ENCODE results near the gene SETD1A.

Gene SETD1A

DNA sequence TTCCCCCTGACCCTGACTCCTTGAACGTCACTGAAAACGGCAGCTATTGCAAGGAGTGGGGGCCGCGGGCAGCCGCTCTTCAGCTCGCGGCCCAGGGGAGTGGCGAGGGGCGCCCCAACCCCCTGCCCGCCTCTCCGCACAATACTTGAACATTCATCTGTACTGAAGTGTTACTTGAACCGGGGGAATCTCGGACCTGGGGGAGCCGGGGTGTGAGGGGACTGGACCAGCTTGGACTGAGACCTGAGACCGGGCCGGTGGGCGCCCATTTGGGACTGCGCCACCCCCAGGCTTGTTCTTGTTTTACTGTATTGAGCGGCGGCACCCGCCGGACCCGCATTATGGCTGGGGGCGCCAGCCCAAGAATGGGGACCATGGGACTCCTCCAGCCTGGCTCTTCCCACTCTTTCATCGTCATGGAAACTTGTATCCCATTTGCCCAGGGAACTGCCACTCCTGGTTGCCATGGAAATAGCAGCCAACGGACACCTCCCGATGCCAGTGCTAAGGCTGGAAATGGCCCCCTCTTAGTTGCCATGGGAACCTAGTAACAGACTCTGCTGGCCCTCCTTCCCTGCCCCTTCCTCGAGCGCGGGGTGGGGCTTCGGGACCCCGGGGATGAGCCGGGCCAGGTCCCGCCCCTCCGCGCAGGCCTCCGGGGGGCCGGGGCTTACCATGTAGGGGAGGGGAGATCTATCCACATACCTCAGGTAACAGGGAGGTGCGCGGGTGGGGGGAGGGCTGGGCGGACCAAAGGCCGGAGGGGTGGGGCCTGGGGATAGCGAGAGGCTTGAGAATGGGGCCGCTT, 9.5 kb upstream of the SETD1A start:
- peak overlapping the region; percentile 64 for H2AFZ ChIP-seq (ENCODE audit: low read length, unreplicated experiment)
- peaks cover 13% of the 10 kb centered on the region for H3K4me1 ChIP-seq (ENCODE audit: control insufficient read depth, insufficient read depth, low read length, unreplicated experiment)

DNA sequence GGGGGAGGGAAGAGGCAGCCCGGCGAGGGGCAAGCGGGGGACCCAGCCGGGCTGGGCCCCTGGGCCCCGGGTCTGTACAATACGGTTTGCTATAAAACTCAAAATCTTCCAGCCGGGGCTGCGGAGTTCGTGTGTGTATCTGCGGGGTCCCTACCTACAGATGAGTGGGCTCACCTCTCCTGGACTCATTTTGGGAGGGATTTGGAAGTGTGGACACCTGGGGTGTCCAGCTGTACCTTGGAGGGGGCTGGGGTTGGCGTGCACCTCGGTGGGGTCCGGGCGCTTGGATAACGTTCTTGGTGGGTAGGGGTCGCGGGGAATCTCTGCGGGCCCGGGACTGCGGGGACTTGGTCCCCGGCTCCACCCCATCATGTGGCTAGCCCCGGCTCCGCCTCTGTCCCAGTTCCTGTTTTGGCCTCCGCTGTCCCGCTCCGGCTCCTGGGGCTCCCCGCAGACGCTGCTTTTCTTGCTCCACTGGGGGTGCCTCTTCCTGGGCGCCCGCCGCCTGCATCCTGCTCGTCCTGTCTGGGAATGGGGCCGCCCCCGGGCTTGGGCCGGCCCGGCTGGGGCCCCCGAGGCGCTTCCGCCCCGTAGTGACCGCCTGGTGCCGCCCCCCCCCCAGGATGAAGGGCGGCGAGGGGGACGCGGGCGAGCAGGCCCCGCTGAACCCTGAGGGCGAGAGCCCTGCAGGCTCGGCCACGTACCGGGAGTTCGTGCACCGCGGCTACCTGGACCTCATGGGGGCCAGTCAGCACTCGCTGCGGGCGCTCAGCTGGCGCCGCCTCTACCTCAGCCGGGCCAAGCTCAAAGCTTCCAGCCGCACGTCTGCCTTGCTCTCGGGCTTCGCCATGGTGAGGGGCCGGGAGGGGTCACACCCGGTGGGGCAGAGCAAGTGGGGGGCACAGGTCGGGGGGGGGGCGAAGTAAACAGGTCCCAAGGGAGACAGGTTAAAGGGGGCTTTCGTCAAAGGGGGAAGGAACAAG, 8.6 kb upstream of the SETD1A start, which contains the start of gene ORAI3:
Gene ORAI3, plus strand, starts transcription at position 402 of the 983 bp plus-strand sequence. Its CDS starts 222 bp downstream, at position 624.
- peaks cover 7% of the 10 kb centered on the region; the same call in 1 of the 2 replicates for H3K36me3 ChIP-seq (ENCODE audit: insufficient read depth, low read length)
- H3K79me2 ChIP-seq (ENCODE audit: control insufficient read depth, insufficient read depth, low read length, unreplicated experiment): peaks cover 16% of the 10 kb centered on the region
- H2AFZ ChIP-seq (ENCODE audit: low read length, unreplicated experiment): peak within 1 kb of the TSS; percentile 64
- H3K4me3 ChIP-seq (ENCODE audit: low read depth, low read length): peak within 1 kb of the TSS; percentile 93
- H3K27ac ChIP-seq (ENCODE audit: low read depth, low read length): peak within 1 kb of the TSS; percentile 71
- H3K4me1 ChIP-seq (ENCODE audit: control insufficient read depth, insufficient read depth, low read length, unreplicated experiment): peaks cover 22% of the 10 kb centered on the region
- no peaks in the 10 kb centered on the region for H3K27me3 ChIP-seq (ENCODE audit: insufficient read depth, low read length)

More for the DNA sequence above, 9.5 kb upstream of the SETD1A start:
- H3K79me2 ChIP-seq (ENCODE audit: control insufficient read depth, insufficient read depth, low read length, unreplicated experiment): peaks cover 16% of the 10 kb centered on the region
- no peaks in the 10 kb centered on the region for H3K27me3 ChIP-seq (ENCODE audit: insufficient read depth, low read length)
- H3K4me3 ChIP-seq (ENCODE audit: low read depth, low read length): peak overlapping the region; percentile 93
- peaks cover 7% of the 10 kb centered on the region; the same call in 1 of the 2 replicates for H3K36me3 ChIP-seq (ENCODE audit: insufficient read depth, low read length)
- peak overlapping the region; percentile 71 for H3K27ac ChIP-seq (ENCODE audit: low read depth, low read length)

- Histone ChIP-seq H2AFZ (ENCODE audit: low read length, unreplicated experiment) (no peak overlapping the region), H3K4me1 (ENCODE audit: control insufficient read depth, insufficient read depth, low read length, unreplicated experiment) (peaks cover 24% of the 10 kb centered on the region), H3K36me3 (ENCODE audit: insufficient read depth, low read length) (no peaks in the 10 kb centered on the region), H3K79me2 (ENCODE audit: control insufficient read depth, insufficient read depth, low read length, unreplicated experiment) (peaks cover 16% of the 10 kb centered on the region), H3K4me3 (ENCODE audit: low read depth, low read length) (peak overlapping the region; percentile 93), H3K27me3 (ENCODE audit: insufficient read depth, low read length) (no peaks in the 10 kb centered on the region), H3K27ac (ENCODE audit: low read depth, low read length) (peak overlapping the region; percentile 69)
Measured at GRCh38 chr16:30949650-30950515, 7.7 kb upstream of the SETD1A start.

DNA sequence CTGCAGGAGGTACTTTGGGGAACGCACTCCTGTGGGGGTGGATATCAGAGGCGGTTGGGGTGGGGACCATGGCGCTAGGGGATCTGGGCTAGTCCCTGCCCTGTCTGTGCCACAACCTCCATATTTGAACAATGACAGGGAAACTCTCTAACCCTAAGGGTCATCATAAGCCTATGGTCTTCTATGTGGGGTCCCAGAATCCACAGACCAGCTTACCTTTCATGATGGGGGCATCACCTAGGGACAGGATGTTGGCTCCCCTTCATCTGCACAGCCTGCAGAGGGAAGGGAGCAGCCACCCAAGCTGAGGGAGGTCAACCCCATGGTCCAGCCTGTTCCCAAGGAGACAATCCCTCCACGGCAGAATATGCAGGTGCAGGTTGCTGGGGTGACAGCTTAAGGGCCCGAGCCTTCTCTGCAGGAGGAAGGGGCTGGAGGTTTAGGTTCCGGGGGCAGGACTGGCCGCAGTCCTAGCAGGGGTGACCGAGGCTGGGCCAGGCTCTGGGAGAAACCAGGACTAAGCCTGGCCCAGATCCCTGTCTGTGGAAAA, 7.0 kb upstream of the SETD1A start:
- Histone ChIP-seq H3K36me3 (ENCODE audit: insufficient read depth, low read length) (no peaks in the 10 kb centered on the region), H3K27ac (ENCODE audit: low read depth, low read length) (no peak overlapping the region), H3K4me3 (ENCODE audit: low read depth, low read length) (peak overlapping the region; percentile 93)

DNA sequence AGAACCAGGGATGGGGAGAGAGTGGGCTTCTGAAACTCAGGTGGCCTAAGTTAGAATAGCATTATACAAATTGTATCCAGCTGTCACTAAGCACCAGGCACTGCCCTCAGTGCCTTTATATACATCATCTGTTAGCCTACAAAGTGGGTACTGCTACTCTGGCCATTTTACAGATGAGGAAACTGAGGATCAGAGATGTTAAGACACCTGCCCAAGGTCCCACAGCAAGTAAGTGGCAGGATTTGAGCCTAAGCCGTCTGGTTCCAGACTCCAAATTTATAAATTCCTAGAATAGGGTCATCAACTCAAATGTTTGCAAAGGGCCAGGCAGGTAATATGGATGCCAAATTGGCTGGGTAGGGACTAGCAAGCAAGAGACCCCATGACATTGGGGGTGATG, 6.4 kb upstream of the SETD1A start:
- H3K4me3 ChIP-seq (ENCODE audit: low read depth, low read length): no peak overlapping the region
- H2AFZ ChIP-seq (ENCODE audit: low read length, unreplicated experiment): no peak overlapping the region
- no peaks in the 10 kb centered on the region for H3K36me3 ChIP-seq (ENCODE audit: insufficient read depth, low read length)
- peaks cover 16% of the 10 kb centered on the region for H3K79me2 ChIP-seq (ENCODE audit: control insufficient read depth, insufficient read depth, low read length, unreplicated experiment)
- no peaks in the 10 kb centered on the region for H3K27me3 ChIP-seq (ENCODE audit: insufficient read depth, low read length)
- H3K27ac ChIP-seq (ENCODE audit: low read depth, low read length): no peak overlapping the region
- H3K4me1 ChIP-seq (ENCODE audit: control insufficient read depth, insufficient read depth, low read length, unreplicated experiment): peaks cover 24% of the 10 kb centered on the region

More for the DNA sequence above, 7.0 kb upstream of the SETD1A start:
- Histone ChIP-seq H3K27me3 (ENCODE audit: insufficient read depth, low read length) (no peaks in the 10 kb centered on the region), H3K4me1 (ENCODE audit: control insufficient read depth, insufficient read depth, low read length, unreplicated experiment) (peaks cover 24% of the 10 kb centered on the region), H2AFZ (ENCODE audit: low read length, unreplicated experiment) (no peak overlapping the region), H3K79me2 (ENCODE audit: control insufficient read depth, insufficient read depth, low read length, unreplicated experiment) (peaks cover 16% of the 10 kb centered on the region)

- H3K79me2 ChIP-seq (ENCODE audit: control insufficient read depth, insufficient read depth, low read length, unreplicated experiment): peaks cover 16% of the 10 kb centered on the region
- H3K36me3 ChIP-seq (ENCODE audit: insufficient read depth, low read length): no peaks in the 10 kb centered on the region
- H2AFZ ChIP-seq (ENCODE audit: low read length, unreplicated experiment): no peak overlapping the region
- no peaks in the 10 kb centered on the region for H3K27me3 ChIP-seq (ENCODE audit: insufficient read depth, low read length)
- H3K27ac ChIP-seq (ENCODE audit: low read depth, low read length): no peak overlapping the region
- H3K4me3 ChIP-seq (ENCODE audit: low read depth, low read length): no peak overlapping the region
- H3K4me1 ChIP-seq (ENCODE audit: control insufficient read depth, insufficient read depth, low read length, unreplicated experiment): peaks cover 24% of the 10 kb centered on the region
Measured at GRCh38 chr16:30951750-30952149, 5.8 kb upstream of the SETD1A start.

- H3K4me1 ChIP-seq (ENCODE audit: control insufficient read depth, insufficient read depth, low read length, unreplicated experiment): peaks cover 24% of the 10 kb centered on the region
- no peak overlapping the region for H3K4me3 ChIP-seq (ENCODE audit: low read depth, low read length)
- H3K27ac ChIP-seq (ENCODE audit: low read depth, low read length): no peak overlapping the region
- no peaks in the 10 kb centered on the region for H3K36me3 ChIP-seq (ENCODE audit: insufficient read depth, low read length)
- no peak overlapping the region for H2AFZ ChIP-seq (ENCODE audit: low read length, unreplicated experiment)
- no peaks in the 10 kb centered on the region for H3K27me3 ChIP-seq (ENCODE audit: insufficient read depth, low read length)
- peaks cover 16% of the 10 kb centered on the region for H3K79me2 ChIP-seq (ENCODE audit: control insufficient read depth, insufficient read depth, low read length, unreplicated experiment)
Measured at GRCh38 chr16:30953111-30953510, 4.4 kb upstream of the SETD1A start.

DNA sequence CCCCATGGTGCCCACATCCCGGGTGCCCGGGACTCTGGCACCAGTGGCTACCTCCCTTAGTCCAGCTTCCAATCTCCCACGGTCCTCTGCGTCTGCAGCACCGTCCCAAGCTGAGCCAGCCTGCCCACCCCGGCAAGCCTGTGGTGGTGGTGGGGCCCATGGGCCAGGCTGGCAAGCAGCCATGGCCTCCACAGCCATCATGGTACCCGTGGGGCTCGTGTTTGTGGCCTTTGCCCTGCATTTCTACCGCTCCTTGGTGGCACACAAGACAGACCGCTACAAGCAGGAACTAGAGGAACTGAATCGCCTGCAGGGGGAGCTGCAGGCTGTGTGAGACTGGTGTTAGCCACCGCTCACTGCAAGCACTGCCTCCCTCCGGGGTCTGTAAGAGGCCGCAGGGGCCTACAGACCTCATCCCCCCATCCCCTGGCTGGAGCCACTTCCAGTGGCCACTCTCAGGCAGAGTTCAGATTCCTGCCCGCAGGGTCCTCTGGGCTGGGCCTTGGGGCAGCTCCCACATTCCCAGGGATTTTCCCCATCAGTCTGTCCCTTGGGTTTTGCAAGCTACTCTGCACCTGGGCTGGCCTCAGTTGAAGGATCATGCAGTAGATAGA, 3.9 kb upstream of the SETD1A start:
- H2AFZ ChIP-seq (ENCODE audit: low read length, unreplicated experiment): no peak overlapping the region
- no peaks in the 10 kb centered on the region for H3K36me3 ChIP-seq (ENCODE audit: insufficient read depth, low read length)
- no peak overlapping the region for H3K4me3 ChIP-seq (ENCODE audit: low read depth, low read length)
- no peaks in the 10 kb centered on the region for H3K27me3 ChIP-seq (ENCODE audit: insufficient read depth, low read length)
- H3K4me1 ChIP-seq (ENCODE audit: control insufficient read depth, insufficient read depth, low read length, unreplicated experiment): peaks cover 25% of the 10 kb centered on the region
- peaks cover 19% of the 10 kb centered on the region for H3K79me2 ChIP-seq (ENCODE audit: control insufficient read depth, insufficient read depth, low read length, unreplicated experiment)
- no peak overlapping the region for H3K27ac ChIP-seq (ENCODE audit: low read depth, low read length)

DNA sequence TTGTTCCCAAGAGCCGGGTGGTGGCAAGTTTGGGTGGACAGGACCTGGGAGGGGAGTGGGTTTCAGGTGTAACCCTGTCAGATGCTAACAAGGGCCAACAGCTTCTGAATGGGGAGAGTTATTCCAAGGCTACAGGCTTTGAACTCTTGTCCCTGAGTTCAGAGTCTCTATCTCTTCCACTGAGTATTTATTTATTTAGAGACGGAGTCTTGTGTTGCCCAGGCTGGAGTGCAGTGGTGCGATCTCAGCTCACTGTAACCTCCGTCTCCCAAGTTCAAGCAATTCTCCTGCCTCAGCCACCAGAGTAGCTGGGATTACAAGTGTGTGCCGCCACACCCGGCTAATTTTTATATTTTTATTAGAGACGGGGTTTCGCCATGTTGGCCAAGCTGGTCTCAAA, 2.6 kb upstream of the SETD1A start:
- H3K36me3 ChIP-seq (ENCODE audit: insufficient read depth, low read length): peaks cover under 1% of the 10 kb centered on the region; the same call in 1 of the 2 replicates

More for the DNA sequence above, 2.6 kb upstream of the SETD1A start:
- Histone ChIP-seq H3K4me3 (ENCODE audit: low read depth, low read length) (no peak overlapping the region), H3K27ac (ENCODE audit: low read depth, low read length) (no peak overlapping the region), H3K4me1 (ENCODE audit: control insufficient read depth, insufficient read depth, low read length, unreplicated experiment) (peaks cover 33% of the 10 kb centered on the region), H3K27me3 (ENCODE audit: insufficient read depth, low read length) (no peaks in the 10 kb centered on the region), H2AFZ (ENCODE audit: low read length, unreplicated experiment) (no peak overlapping the region), H3K79me2 (ENCODE audit: control insufficient read depth, insufficient read depth, low read length, unreplicated experiment) (peaks cover 22% of the 10 kb centered on the region)
